ENCODE measurements around the gene ANKRD31.

The ANKRD31 gene

DNA sequence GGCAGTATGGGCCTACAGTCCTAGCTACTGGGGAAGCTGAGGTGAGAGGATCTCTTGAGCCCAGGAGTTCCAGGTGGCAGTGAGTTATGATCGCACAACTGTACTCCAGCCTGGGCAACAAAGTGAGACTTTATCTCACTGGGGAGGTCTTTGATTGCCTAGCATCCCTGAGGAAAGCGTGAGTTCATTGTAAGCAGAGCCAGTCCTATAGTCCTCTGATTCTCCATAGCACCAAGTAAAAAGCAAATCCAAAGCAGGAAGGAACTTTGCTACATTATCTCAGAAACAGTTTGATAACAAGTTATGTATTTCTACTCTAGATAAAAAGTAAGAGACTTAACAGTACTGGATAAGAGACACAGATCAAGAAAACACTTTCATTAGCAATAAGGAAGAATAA, 37.6 kb downstream of the ANKRD31 start:
- TF ChIP-seq, protein P1, sequence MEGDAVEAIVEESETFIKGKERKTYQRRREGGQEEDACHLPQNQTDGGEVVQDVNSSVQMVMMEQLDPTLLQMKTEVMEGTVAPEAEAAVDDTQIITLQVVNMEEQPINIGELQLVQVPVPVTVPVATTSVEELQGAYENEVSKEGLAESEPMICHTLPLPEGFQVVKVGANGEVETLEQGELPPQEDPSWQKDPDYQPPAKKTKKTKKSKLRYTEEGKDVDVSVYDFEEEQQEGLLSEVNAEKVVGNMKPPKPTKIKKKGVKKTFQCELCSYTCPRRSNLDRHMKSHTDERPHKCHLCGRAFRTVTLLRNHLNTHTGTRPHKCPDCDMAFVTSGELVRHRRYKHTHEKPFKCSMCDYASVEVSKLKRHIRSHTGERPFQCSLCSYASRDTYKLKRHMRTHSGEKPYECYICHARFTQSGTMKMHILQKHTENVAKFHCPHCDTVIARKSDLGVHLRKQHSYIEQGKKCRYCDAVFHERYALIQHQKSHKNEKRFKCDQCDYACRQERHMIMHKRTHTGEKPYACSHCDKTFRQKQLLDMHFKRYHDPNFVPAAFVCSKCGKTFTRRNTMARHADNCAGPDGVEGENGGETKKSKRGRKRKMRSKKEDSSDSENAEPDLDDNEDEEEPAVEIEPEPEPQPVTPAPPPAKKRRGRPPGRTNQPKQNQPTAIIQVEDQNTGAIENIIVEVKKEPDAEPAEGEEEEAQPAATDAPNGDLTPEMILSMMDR (IDR thresholded peaks at IDR 0.05) = no peak
- H3K4me1 ChIP-seq = no peaks in the 10 kb centered on the region
- H3K36me3 ChIP-seq = no peaks in the 10 kb centered on the region
- no peak overlapping the region for H3K27ac ChIP-seq
- intact Hi-C loops (cut with DNase I; ENCODE audit: low total_unique reads) = no loop called here
- H3K4me3 ChIP-seq = no peak overlapping the region
- H3K9me3 ChIP-seq = no peaks in the 10 kb centered on the region
- no peak for DNase-seq
- no peaks in the 10 kb centered on the region for H3K27me3 ChIP-seq

GRCh38 chr5:75197745-75198144, 38.9 kb downstream of the ANKRD31 start:
- TF ChIP-seq, protein P1 (IDR thresholded peaks at IDR 0.05) = no peak

DNA sequence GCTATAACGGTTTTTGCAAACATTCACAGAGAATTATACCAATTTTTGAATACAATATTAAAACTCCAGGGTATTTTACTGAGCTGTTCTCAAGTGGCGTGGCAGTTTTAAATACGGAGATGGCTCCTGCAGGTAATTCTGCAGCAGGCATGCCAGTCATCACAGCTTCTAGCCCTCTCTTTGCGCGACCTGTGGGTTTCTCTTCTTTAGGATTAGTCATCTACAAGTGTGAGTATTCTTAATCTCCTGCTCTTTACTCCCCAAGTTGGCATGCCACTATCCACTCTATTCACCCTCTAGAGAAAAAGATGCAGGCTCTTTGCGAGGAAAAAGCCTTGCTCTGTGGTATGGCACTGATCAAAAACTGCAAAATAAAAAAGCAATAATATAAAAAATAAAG, 43.9 kb downstream of the ANKRD31 start:
- H3K4me1 ChIP-seq = no peaks in the 10 kb centered on the region
- no peak overlapping the region for H3K27ac ChIP-seq
- no peak overlapping the region for H3K4me3 ChIP-seq
- intact Hi-C loops (cut with DNase I; ENCODE audit: low total_unique reads) = no loop called here
- no peaks in the 10 kb centered on the region for H3K27me3 ChIP-seq
- TF ChIP-seq, protein P1 (IDR thresholded peaks at IDR 0.05) = no peak
- no peaks in the 10 kb centered on the region for H3K36me3 ChIP-seq
- no peaks in the 10 kb centered on the region for H3K9me3 ChIP-seq
- DNase-seq = no peak

More at GRCh38 chr5:75197745-75198144, 38.9 kb downstream of the ANKRD31 start:
- H3K27me3 ChIP-seq = no peaks in the 10 kb centered on the region
- no peaks in the 10 kb centered on the region for H3K9me3 ChIP-seq
- no peak for DNase-seq
- intact Hi-C loops (cut with DNase I; ENCODE audit: low total_unique reads) = no loop called here
- H3K36me3 ChIP-seq = no peaks in the 10 kb centered on the region
- H3K27ac ChIP-seq = no peak overlapping the region
- no peak overlapping the region for H3K4me3 ChIP-seq
- H3K4me1 ChIP-seq = no peaks in the 10 kb centered on the region

GRCh38 chr5:75192264-75192663, 44.4 kb downstream of the ANKRD31 start:
- no peak overlapping the region for H3K4me3 ChIP-seq
- TF ChIP-seq, protein P1 (IDR thresholded peaks at IDR 0.05) = no peak
- DNase-seq = no peak

GRCh38 chr5:75190227-75190626, 46.5 kb downstream of the ANKRD31 start:
- H3K4me3 ChIP-seq = no peak overlapping the region
- TF ChIP-seq, protein P1 (IDR thresholded peaks at IDR 0.05) = no peak
- H3K36me3 ChIP-seq = no peaks in the 10 kb centered on the region
- H3K27ac ChIP-seq = no peak overlapping the region
- no peak for DNase-seq
- H3K27me3 ChIP-seq = no peaks in the 10 kb centered on the region
- H3K4me1 ChIP-seq = no peaks in the 10 kb centered on the region
- H3K9me3 ChIP-seq = no peaks in the 10 kb centered on the region
- intact Hi-C loops (cut with DNase I; ENCODE audit: low total_unique reads) = no loop called here

More at GRCh38 chr5:75192264-75192663, 44.4 kb downstream of the ANKRD31 start:
- no peaks in the 10 kb centered on the region for H3K9me3 ChIP-seq
- H3K4me1 ChIP-seq = no peaks in the 10 kb centered on the region
- H3K36me3 ChIP-seq = no peaks in the 10 kb centered on the region
- no peak overlapping the region for H3K27ac ChIP-seq
- intact Hi-C loops (cut with DNase I; ENCODE audit: low total_unique reads) = no loop called here
- H3K27me3 ChIP-seq = no peaks in the 10 kb centered on the region

DNA sequence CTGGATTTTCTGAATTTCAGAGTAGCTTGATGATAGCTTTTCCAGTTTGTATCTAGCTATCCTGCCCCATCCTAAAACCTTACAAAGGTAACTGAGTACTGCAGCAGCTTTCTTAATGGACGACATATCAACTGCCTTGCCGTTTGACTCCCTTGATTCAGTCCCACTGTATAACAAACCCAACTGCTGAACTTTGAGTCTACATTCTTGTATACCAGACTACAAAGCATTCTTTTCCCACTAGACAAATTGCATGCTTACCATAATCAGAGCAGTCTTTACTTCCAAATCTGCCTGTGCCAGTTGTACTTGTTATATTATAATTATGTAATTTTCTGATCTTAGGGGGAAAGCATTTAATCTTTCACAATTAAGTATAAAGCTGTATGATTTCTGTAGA, 47.3 kb downstream of the ANKRD31 start:
- Histone ChIP-seq H3K9me3 (no peaks in the 10 kb centered on the region), H3K4me1 (no peaks in the 10 kb centered on the region), H3K27ac (no peak overlapping the region), H3K4me3 (no peak overlapping the region), H3K36me3 (no peaks in the 10 kb centered on the region), H3K27me3 (no peaks in the 10 kb centered on the region)
- intact Hi-C loops (cut with DNase I; ENCODE audit: low total_unique reads) = no loop called here
- TF ChIP-seq, protein P1 (IDR thresholded peaks at IDR 0.05) = no peak
- DNase-seq = no peak
